ENCODE measurements around the gene USP8. TPM values are rescaled to one million over a fixed set of nuclear protein-coding genes. Genes with fewer than 3 reads are reported as not detected.

Gene USP8
- total and polyA plus RNA-seq, 7 donors = 22.2 to 59.2 (median 49.6) TPM

DNA sequence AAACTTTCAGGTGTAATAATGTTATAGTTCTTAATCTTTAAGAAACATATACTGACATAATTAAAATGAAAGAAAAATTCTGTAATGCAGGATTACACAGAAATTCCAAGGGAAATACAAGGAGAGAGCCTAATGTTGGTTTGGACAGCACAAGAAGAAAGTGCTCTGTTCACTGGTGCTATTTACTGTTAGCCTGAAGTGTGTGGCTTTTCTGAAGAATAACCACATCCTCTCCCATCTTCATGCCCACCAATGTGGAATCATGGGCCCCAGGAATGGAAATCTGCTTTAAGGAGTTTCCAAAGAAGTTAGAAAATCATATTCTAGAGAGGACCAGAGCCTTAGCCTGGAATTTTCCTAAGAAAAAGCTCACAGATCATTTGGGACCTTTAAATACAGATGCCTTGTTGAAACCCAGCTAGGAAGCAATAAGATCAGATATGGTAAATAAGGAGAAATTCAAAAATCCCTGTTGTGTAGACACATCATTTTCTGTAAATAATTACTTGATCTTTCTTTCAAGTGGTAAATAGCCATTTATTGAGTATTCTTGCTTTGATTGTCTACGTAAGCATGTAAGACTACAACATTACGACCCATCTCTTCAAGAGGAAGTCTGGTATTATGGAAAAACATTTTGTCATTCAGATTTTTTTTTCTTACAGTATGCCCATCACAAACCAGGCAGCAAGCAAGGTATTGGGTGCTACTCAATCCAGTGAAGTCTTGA lies 132.6 kb downstream of the USP8 start:
- H3K27me3 ChIP-seq = no peaks in the 10 kb centered on the region
- intact Hi-C loops (cut with DNase I) = no loop called here
- WGBS, 2 donors = 96% methylated on average over 2 of the region's 2 CpGs

DNA sequence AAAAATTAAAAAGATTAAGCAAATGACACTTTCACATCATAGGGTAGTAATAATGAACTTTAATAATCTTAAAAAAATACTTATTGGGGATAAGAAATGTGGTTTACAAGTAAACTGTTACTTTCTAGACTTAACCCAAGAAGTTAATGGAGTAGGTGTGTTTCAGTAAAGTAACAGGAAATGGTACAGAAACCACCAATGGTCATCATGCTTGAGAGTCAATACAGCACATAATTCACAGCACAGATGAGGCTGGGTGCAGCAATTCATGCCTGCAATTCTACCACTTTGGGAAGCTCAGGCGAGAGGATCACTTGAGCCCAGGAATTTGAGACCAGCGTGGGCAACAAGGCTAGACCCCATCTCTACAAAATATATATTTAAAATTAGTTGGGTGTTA lies 133.8 kb downstream of the USP8 start:
- Histone ChIP-seq H3K9me3 (no peaks in the 10 kb centered on the region), H3K27me3 (no peaks in the 10 kb centered on the region), H3K36me3 (peaks cover 0 to 54% (median 6%) of the 10 kb centered on the region in 4 donors), H3K4me3 (no peak overlapping the region), H3K4me1 (no peaks in the 10 kb centered on the region), H3K27ac (no peak overlapping the region)
- DNase-seq = no peak
- intact Hi-C loops (cut with DNase I) = no loop called here
- 98 to 99% methylated on average over 2 of the region's 2 CpGs for WGBS, 2 donors
- no peak for TF ChIP-seq POLR2AphosphoS5 (IDR thresholded peaks at IDR 0.05)
- TF ChIP-seq, protein P1, sequence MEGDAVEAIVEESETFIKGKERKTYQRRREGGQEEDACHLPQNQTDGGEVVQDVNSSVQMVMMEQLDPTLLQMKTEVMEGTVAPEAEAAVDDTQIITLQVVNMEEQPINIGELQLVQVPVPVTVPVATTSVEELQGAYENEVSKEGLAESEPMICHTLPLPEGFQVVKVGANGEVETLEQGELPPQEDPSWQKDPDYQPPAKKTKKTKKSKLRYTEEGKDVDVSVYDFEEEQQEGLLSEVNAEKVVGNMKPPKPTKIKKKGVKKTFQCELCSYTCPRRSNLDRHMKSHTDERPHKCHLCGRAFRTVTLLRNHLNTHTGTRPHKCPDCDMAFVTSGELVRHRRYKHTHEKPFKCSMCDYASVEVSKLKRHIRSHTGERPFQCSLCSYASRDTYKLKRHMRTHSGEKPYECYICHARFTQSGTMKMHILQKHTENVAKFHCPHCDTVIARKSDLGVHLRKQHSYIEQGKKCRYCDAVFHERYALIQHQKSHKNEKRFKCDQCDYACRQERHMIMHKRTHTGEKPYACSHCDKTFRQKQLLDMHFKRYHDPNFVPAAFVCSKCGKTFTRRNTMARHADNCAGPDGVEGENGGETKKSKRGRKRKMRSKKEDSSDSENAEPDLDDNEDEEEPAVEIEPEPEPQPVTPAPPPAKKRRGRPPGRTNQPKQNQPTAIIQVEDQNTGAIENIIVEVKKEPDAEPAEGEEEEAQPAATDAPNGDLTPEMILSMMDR (IDR thresholded peaks at IDR 0.05) = no peak
- TF ChIP-seq POLR2A (IDR thresholded peaks at IDR 0.05) = no peak
- TF ChIP-seq EP300 (IDR thresholded peaks at IDR 0.05) = no peak

More for the DNA sequence above, 132.6 kb downstream of the USP8 start:
- Histone ChIP-seq H3K4me3 (no peak overlapping the region), H3K27ac (no peak overlapping the region), H3K9me3 (no peaks in the 10 kb centered on the region), H3K4me1 (no peaks in the 10 kb centered on the region), H3K36me3 (peaks cover 0 to 42% (median 4%) of the 10 kb centered on the region in 4 donors)
- no peak for DNase-seq
- TF ChIP-seq POLR2A (IDR thresholded peaks at IDR 0.05) = no peak
- TF ChIP-seq POLR2AphosphoS5 (IDR thresholded peaks at IDR 0.05) = no peak
- no peak for TF ChIP-seq EP300 (IDR thresholded peaks at IDR 0.05)
- TF ChIP-seq, protein P1 (IDR thresholded peaks at IDR 0.05) = no peak

DNA sequence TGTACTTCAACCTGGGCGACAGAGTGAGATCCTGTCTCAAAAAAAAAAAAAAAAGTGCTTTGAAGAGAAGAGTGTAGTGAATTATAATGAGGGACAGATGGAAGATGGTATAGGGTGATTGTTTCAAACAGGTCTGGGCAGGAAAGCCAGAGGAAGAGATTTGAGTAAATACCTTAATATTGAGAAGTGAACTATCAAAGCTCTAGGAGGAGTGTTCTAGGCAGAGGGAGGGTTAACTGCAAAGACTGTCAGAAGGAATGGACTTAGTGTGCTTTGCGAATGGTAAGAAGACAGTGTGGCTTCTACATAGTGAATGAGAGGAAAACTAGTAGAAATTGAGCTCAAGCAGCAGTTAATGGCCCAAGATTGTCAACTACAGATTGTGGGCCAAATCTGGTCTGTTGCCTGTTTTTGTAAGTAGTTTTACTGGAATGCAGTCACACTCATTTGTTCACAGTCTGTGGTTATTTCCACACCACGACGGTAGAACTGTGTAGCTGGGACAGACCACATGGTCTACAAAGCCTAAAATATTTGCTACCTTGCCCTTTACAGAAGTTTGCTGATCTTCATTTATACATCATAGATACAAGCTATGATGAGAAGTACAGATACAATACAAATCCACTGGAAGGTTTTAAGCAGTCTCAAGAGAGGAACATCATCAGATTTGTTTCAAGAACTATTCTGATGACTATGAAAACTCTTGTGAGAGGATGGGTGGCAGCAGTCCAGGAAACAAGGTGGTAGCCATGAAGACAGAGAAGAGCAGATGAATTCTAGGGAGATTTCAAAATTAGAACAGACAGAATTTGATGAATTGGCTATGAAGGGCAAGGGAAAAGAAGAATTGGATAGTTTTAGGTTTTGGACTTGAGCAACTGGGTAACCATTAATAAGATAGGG lies 138.8 kb downstream of the USP8 start:
- Histone ChIP-seq H3K4me1 (no peaks in the 10 kb centered on the region), H3K27me3 (no peaks in the 10 kb centered on the region), H3K9me3 (no peaks in the 10 kb centered on the region), H3K27ac (no peak overlapping the region), H3K36me3 (peaks cover 0 to 77% (median 10%) of the 10 kb centered on the region in 4 donors), H3K4me3 (no peak overlapping the region)
- intact Hi-C loops (cut with DNase I) = no loop called here
- 79 to 87% methylated on average over 4 of the region's 4 CpGs for WGBS, 2 donors
- no peak for DNase-seq
- TF ChIP-seq POLR2A (IDR thresholded peaks at IDR 0.05) (no peak), POLR2AphosphoS5 (IDR thresholded peaks at IDR 0.05) (no peak), EP300 (IDR thresholded peaks at IDR 0.05) (no peak)
- TF ChIP-seq, protein P1 (IDR thresholded peaks at IDR 0.05) = no peak

DNA sequence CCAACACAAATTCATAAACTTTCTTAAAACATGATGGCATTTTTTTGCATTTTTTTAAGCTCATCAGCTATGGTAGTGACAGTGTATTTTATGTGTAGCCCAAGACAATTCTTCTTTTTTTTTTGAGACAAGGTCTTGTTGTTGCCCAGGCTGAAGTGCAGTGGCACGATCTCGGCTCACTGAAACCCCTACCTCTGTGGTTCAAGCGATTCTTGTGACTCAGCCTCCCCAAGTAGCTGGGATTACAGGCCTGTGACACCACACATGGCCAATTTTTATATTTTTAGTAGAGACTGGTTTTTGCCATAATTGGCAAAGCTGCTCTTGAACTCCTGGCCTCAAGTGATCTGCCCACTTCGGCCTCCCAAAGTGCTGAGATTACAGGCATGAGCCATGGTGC lies 139.6 kb downstream of the USP8 start:
- Histone ChIP-seq H3K4me3 (no peak overlapping the region), H3K9me3 (no peaks in the 10 kb centered on the region), H3K4me1 (no peaks in the 10 kb centered on the region), H3K36me3 (peaks cover 0 to 76% (median 13%) of the 10 kb centered on the region in 4 donors), H3K27ac (no peak overlapping the region), H3K27me3 (no peaks in the 10 kb centered on the region)
- TF ChIP-seq EP300 (IDR thresholded peaks at IDR 0.05) = no peak
- no peak for TF ChIP-seq POLR2AphosphoS5 (IDR thresholded peaks at IDR 0.05)
- no peak for TF ChIP-seq POLR2A (IDR thresholded peaks at IDR 0.05)
- TF ChIP-seq, protein P1 (IDR thresholded peaks at IDR 0.05) = no peak
- no peak for DNase-seq
- 95 to 99% methylated on average over 4 of the region's 4 CpGs for WGBS, 2 donors
- intact Hi-C loops (cut with DNase I) = no loop called here

Small RNA genes within 50 kb of the gene (small RNA-seq; reads per million reads assigned to genes)
- gene RNA5SP395 = 0.06 to 0.29 (median 0.11) reads per million in 3 donors

Other genes starting within 250 kb of the USP8 start
- gene SLC27A2, start 242.2 kb upstream of the USP8 start, total RNA-seq = under 1 TPM in 2 of 4 donors, not detected in 2; 0.33 to 0.36 TPM
- gene SLC27A2, start 242.2 kb upstream of the USP8 start, polyA plus RNA-seq = 10 to 100 TPM in 1 of 3 donors, 1 to 10 TPM in 2; 4.6 to 16.6 (median 5.4) TPM
- 1 to 10 TPM in 3 of 4 donors, under 1 TPM in 1; 0.16 to 1.4 (median 1.2) TPM for gene HDC, start 158.7 kb upstream of the USP8 start, total RNA-seq
- 1 to 10 TPM in 1 of 3 donors, under 1 TPM in 1, not detected in 1; 0.26 to 2.4 TPM for gene HDC, start 158.7 kb upstream of the USP8 start, polyA plus RNA-seq
- gene GABPB1, start 69.2 kb upstream of the USP8 start, total RNA-seq = 10 to 100 TPM; 11.4 to 17.5 (median 14.6) TPM
- gene GABPB1, start 69.2 kb upstream of the USP8 start, polyA plus RNA-seq = 1 to 10 TPM; 5.4 to 8.4 (median 7.6) TPM
- not detected for gene USP50, start 122.3 kb downstream of the USP8 start, total RNA-seq
- gene USP50, start 122.3 kb downstream of the USP8 start, polyA plus RNA-seq = not detected